ENCODE measurements around the gene DMC1. TPM values are rescaled to one million over a fixed set of nuclear protein-coding genes. Genes with fewer than 3 reads are reported as not detected.

The DMC1 gene
- total RNA-seq, 1 donor: 3.3 TPM

- peak; percentile 30 for DNase-seq (ENCODE audit: insufficient read length, low spot score, missing footprints)
- Histone ChIP-seq H3K79me2 (ENCODE audit: insufficient read depth, low read length) (no peaks in the 10 kb centered on the region), H3K27ac (ENCODE audit: low read depth, low read length) (no peak overlapping the region), H3K27me3 (ENCODE audit: insufficient read depth, low read length) (no peaks in the 10 kb centered on the region), H3K36me3 (ENCODE audit: insufficient read depth, low read length) (no peaks in the 10 kb centered on the region), H3K4me1 (ENCODE audit: insufficient read depth, low read length) (no peaks in the 10 kb centered on the region), H3K4me2 (ENCODE audit: insufficient read depth, low read length) (no peak overlapping the region), H3K4me3 (ENCODE audit: insufficient read depth, low read length) (no peak overlapping the region), H2AFZ (ENCODE audit: low read length) (no peak overlapping the region), H3K9me3 (ENCODE audit: low read depth, low read length) (no peaks in the 10 kb centered on the region), H4K20me1 (ENCODE audit: insufficient read depth, low read length) (no peaks in the 10 kb centered on the region)
- TF ChIP-seq, protein P1, sequence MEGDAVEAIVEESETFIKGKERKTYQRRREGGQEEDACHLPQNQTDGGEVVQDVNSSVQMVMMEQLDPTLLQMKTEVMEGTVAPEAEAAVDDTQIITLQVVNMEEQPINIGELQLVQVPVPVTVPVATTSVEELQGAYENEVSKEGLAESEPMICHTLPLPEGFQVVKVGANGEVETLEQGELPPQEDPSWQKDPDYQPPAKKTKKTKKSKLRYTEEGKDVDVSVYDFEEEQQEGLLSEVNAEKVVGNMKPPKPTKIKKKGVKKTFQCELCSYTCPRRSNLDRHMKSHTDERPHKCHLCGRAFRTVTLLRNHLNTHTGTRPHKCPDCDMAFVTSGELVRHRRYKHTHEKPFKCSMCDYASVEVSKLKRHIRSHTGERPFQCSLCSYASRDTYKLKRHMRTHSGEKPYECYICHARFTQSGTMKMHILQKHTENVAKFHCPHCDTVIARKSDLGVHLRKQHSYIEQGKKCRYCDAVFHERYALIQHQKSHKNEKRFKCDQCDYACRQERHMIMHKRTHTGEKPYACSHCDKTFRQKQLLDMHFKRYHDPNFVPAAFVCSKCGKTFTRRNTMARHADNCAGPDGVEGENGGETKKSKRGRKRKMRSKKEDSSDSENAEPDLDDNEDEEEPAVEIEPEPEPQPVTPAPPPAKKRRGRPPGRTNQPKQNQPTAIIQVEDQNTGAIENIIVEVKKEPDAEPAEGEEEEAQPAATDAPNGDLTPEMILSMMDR (IDR thresholded peaks at IDR 0.05; ENCODE audit: extremely low read depth, low read depth, low read length): no peak
These were observed 46.5 kb downstream of the DMC1 start for GRCh38 chr22:38523479-38523878.

DNA sequence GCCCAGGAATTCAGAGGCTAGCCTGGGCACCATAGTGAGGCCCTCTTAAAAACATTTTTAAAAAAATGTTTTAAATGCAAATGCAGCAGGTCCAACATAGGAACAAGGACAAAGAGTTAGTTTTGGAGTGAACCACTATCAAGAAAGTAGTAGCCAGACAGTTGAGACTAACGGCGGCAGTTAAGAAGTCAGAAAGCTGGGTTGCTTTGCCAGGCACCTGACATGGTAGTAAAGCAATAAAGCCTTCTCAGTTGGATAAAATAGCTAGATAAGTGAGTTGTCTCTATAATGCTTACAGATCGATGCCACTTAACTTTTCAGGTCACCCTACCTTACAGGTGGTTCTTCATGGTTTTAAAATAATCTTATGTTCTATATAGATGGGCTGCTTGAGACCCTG, 47.0 kb downstream of the DMC1 start:
- no peak for DNase-seq (ENCODE audit: insufficient read length, low spot score, missing footprints)
- no peak overlapping the region for H3K27ac ChIP-seq (ENCODE audit: low read depth, low read length)
- no peak overlapping the region for H3K4me2 ChIP-seq (ENCODE audit: insufficient read depth, low read length)
- H4K20me1 ChIP-seq (ENCODE audit: insufficient read depth, low read length): no peaks in the 10 kb centered on the region
- no peaks in the 10 kb centered on the region for H3K36me3 ChIP-seq (ENCODE audit: insufficient read depth, low read length)
- no peaks in the 10 kb centered on the region for H3K79me2 ChIP-seq (ENCODE audit: insufficient read depth, low read length)
- H3K27me3 ChIP-seq (ENCODE audit: insufficient read depth, low read length): no peaks in the 10 kb centered on the region
- H3K9me3 ChIP-seq (ENCODE audit: low read depth, low read length): no peaks in the 10 kb centered on the region
- H3K4me1 ChIP-seq (ENCODE audit: insufficient read depth, low read length): no peaks in the 10 kb centered on the region
- TF ChIP-seq, protein P1 (IDR thresholded peaks at IDR 0.05; ENCODE audit: extremely low read depth, low read depth, low read length): no peak
- H3K4me3 ChIP-seq (ENCODE audit: insufficient read depth, low read length): no peak overlapping the region
- no peak overlapping the region for H2AFZ ChIP-seq (ENCODE audit: low read length)

- DNase-seq (ENCODE audit: insufficient read length, low spot score, missing footprints): peak; percentile 39
- Histone ChIP-seq H3K27me3 (ENCODE audit: insufficient read depth, low read length) (no peaks in the 10 kb centered on the region), H3K4me2 (ENCODE audit: insufficient read depth, low read length) (no peak overlapping the region), H3K9me3 (ENCODE audit: low read depth, low read length) (no peaks in the 10 kb centered on the region), H4K20me1 (ENCODE audit: insufficient read depth, low read length) (no peaks in the 10 kb centered on the region), H3K27ac (ENCODE audit: low read depth, low read length) (no peak overlapping the region), H3K79me2 (ENCODE audit: insufficient read depth, low read length) (no peaks in the 10 kb centered on the region), H2AFZ (ENCODE audit: low read length) (no peak overlapping the region), H3K4me1 (ENCODE audit: insufficient read depth, low read length) (no peaks in the 10 kb centered on the region), H3K4me3 (ENCODE audit: insufficient read depth, low read length) (no peak overlapping the region), H3K36me3 (ENCODE audit: insufficient read depth, low read length) (no peaks in the 10 kb centered on the region)
- TF ChIP-seq, protein P1 (IDR thresholded peaks at IDR 0.05; ENCODE audit: extremely low read depth, low read depth, low read length): no peak
These were observed 50.3 kb downstream of the DMC1 start for GRCh38 chr22:38519453-38520250.

GRCh38 chr22:38518620-38519019, 51.4 kb downstream of the DMC1 start:
- no peaks in the 10 kb centered on the region for H3K36me3 ChIP-seq (ENCODE audit: insufficient read depth, low read length)
- peak; percentile 32 for DNase-seq (ENCODE audit: insufficient read length, low spot score, missing footprints)
- no peaks in the 10 kb centered on the region for H3K9me3 ChIP-seq (ENCODE audit: low read depth, low read length)
- no peak overlapping the region for H3K27ac ChIP-seq (ENCODE audit: low read depth, low read length)
- H3K4me1 ChIP-seq (ENCODE audit: insufficient read depth, low read length): no peaks in the 10 kb centered on the region
- H3K79me2 ChIP-seq (ENCODE audit: insufficient read depth, low read length): no peaks in the 10 kb centered on the region
- H3K4me3 ChIP-seq (ENCODE audit: insufficient read depth, low read length): no peak overlapping the region
- no peaks in the 10 kb centered on the region for H4K20me1 ChIP-seq (ENCODE audit: insufficient read depth, low read length)
- no peak overlapping the region for H3K4me2 ChIP-seq (ENCODE audit: insufficient read depth, low read length)
- TF ChIP-seq, protein P1 (IDR thresholded peaks at IDR 0.05; ENCODE audit: extremely low read depth, low read depth, low read length): no peak
- H2AFZ ChIP-seq (ENCODE audit: low read length): no peak overlapping the region
- no peaks in the 10 kb centered on the region for H3K27me3 ChIP-seq (ENCODE audit: insufficient read depth, low read length)

Data from osteoblast (primary cell).